Measurements from ENCODE around the gene CYP26C1. TPM values are rescaled to one million over a fixed set of nuclear protein-coding genes. Genes with fewer than 3 reads are reported as not detected.

The CYP26C1 gene
- total and polyA plus RNA-seq, 2 of the 4 experiments (the other 2 are of a cell fraction) = 0.02 TPM; not detected in 1

GRCh38 chr10:93073539-93074146, 13.0 kb downstream of the CYP26C1 start, which contains the start of gene CYP26A1:
Gene CYP26A1, plus strand, starts transcription at chr10:93073893. Its CDS starts 42 bp downstream, at chr10:93073935.
- no peak for ATAC-seq (ENCODE audit: low read depth)
- H4K91ac ChIP-seq (ENCODE audit: insufficient read depth, low read depth, low read length) = no peak within 1 kb of the TSS
- no peaks in the 10 kb centered on the region for H3K79me1 ChIP-seq (ENCODE audit: low read depth in 1 of 2, low read length in 2 of 2)
- dilution Hi-C loops (cut with HindIII; ENCODE audit: low sequenced_read_pairs, unreplicated experiment) = no loop called here
- intact Hi-C loops (cut with micrococcal nuclease) = loop anchor here (5.0 kb wide), 1 partner anchor 66 kb away; no protein-coding TSS in a partner anchor
- H3K4ac ChIP-seq (ENCODE audit: low read depth, low read length) = no peak within 1 kb of the TSS
- H3K4me2 ChIP-seq (ENCODE audit: low read depth, low read length) = peak within 1 kb of the TSS; percentile 49; the same call in 1 of the 2 replicates
- no peak for DNase-seq
- H3K9ac ChIP-seq (ENCODE audit: low read depth, low read length) = no peak within 1 kb of the TSS
- peaks cover 87% of the 10 kb centered on the region for H3K27me3 ChIP-seq (ENCODE audit: control insufficient read depth, insufficient read depth, low read length)
- 3% methylated on average over 20 of the region's 52 CpGs; no CpG with 5 or more reads in 1 of the 2 experiments for WGBS, 2 experiments (ENCODE audit: extremely low coverage in 2 of 2, insufficient read length in 1 of 2)
- no peak within 1 kb of the TSS for H2AK5ac ChIP-seq (ENCODE audit: low read depth, low read length)
- H3K14ac ChIP-seq (replicated peaks; ENCODE audit: low read depth, low read length) = no peak within 1 kb of the TSS
- no peaks in the 10 kb centered on the region for H3K9me3 ChIP-seq (ENCODE audit: control insufficient read depth, insufficient read depth, low read length)
- no peak within 1 kb of the TSS for H3K56ac ChIP-seq (ENCODE audit: extremely low read depth, insufficient read depth, low read length)
- BruUV-seq (replicated peaks) = no TSS peak
- no peak for TF ChIP-seq RAD21 (IDR thresholded peaks at IDR 0.05; ENCODE audit: low read length)
- TF ChIP-seq ELK1 (IDR thresholded peaks at IDR 0.05; ENCODE audit: borderline replicate concordance, low read depth, low read length) = no peak
- TF ChIP-seq NFE2L2 (IDR thresholded peaks at IDR 0.05; ENCODE audit: low read depth, low read length) = no peak
- no peak for TF ChIP-seq SMC3 (IDR thresholded peaks at IDR 0.05; ENCODE audit: low read depth, low read length)
- no peak for TF ChIP-seq FOS (IDR thresholded peaks at IDR 0.05; ENCODE audit: low read depth, low read length)
- no peak for TF ChIP-seq CTCF (conservative IDR thresholded peaks at IDR 0.05; ENCODE audit: low read depth, low read length)
- TF ChIP-seq BHLHE40 (IDR thresholded peaks at IDR 0.05; ENCODE audit: low read depth, low read length) = no peak
- no peak for TF ChIP-seq RFX5 (IDR thresholded peaks at IDR 0.05; ENCODE audit: low read depth, low read length)
- no peak for TF ChIP-seq MXI1 (IDR thresholded peaks at IDR 0.05; ENCODE audit: borderline replicate concordance, low read depth, low read length)
- TF ChIP-seq CEBPB (IDR thresholded peaks at IDR 0.05; ENCODE audit: low read depth, low read length) = no peak
- no peak for TF ChIP-seq RCOR1 (IDR thresholded peaks at IDR 0.05; ENCODE audit: insufficient replicate concordance, low read length)
- TF ChIP-seq MAZ (IDR thresholded peaks at IDR 0.05; ENCODE audit: borderline replicate concordance, low read depth, low read length) = no peak
- TF ChIP-seq MAFK (IDR thresholded peaks at IDR 0.05; ENCODE audit: low read depth, low read length) = no peak
- no peak for TF ChIP-seq USF2 (IDR thresholded peaks at IDR 0.05; ENCODE audit: low read depth, low read length)
- no peak for TF ChIP-seq CHD1 (IDR thresholded peaks at IDR 0.05; ENCODE audit: low read depth, low read length)
- no peak for TF ChIP-seq POLR2A (IDR thresholded peaks at IDR 0.05; ENCODE audit: low read depth, low read length)
- in situ Hi-C loops (cut with MboI; ENCODE audit: low sequenced_read_pairs) = no loop called here
- peak within 1 kb of the TSS; percentile 67 for H2AFZ ChIP-seq (replicated peaks; ENCODE audit: low read length, poor library complexity)
- H3K36me3 ChIP-seq (ENCODE audit: control insufficient read depth, insufficient read depth, low read length) = no peaks in the 10 kb centered on the region
- H2BK5ac ChIP-seq (ENCODE audit: low read depth, low read length, poor library complexity, severe bottlenecking) = no peak within 1 kb of the TSS
- H2AK9ac ChIP-seq (replicated peaks; ENCODE audit: low read depth, low read length, poor library complexity) = no peak within 1 kb of the TSS
- H4K5ac ChIP-seq (ENCODE audit: low read depth, low read length) = no peak within 1 kb of the TSS
- no peak within 1 kb of the TSS for H3K18ac ChIP-seq (ENCODE audit: low read depth, low read length)
- no peak within 1 kb of the TSS for H3K27ac ChIP-seq (ENCODE audit: insufficient read depth, low read length)
- H2BK15ac ChIP-seq (ENCODE audit: low read depth, low read length) = no peak within 1 kb of the TSS
- CTCF ChIA-PET = no interaction called here
- H3K4me3 ChIP-seq (ENCODE audit: insufficient read depth, low read depth, low read length) = no peak within 1 kb of the TSS
- POLR2A ChIA-PET (ENCODE audit: unreplicated experiment) = interaction anchor here (0.6 kb wide), 1 partner anchor 15 kb away, joined by 5 read pairs; no protein-coding TSS in a partner anchor
- no peak within 1 kb of the TSS for H4K8ac ChIP-seq (ENCODE audit: low read depth in 2 of 2, low read length in 2 of 2)
- H4K20me1 ChIP-seq (ENCODE audit: insufficient read depth, low read length) = peaks cover 18% of the 10 kb centered on the region; the same call in 1 of the 2 replicates
- H2BK20ac ChIP-seq (ENCODE audit: low read depth, low read length) = no peak within 1 kb of the TSS
- H3K23ac ChIP-seq (ENCODE audit: low read depth, low read length) = peak within 1 kb of the TSS; percentile 46; the same call in 1 of the 2 replicates
- no peaks in the 10 kb centered on the region for H3K9me1 ChIP-seq (ENCODE audit: insufficient read depth, low read length)
- H2BK120ac ChIP-seq (ENCODE audit: low read depth, low read length) = no peak within 1 kb of the TSS
- H3K4me1 ChIP-seq (ENCODE audit: control insufficient read depth, insufficient read depth, low read length) = peaks cover 6% of the 10 kb centered on the region; the same call in 1 of the 2 replicates
